NCI-H748 (cell line): ENCODE results near the gene NUDT17.
A peak's percentile ranks its signal among the peaks of the same experiment; 100 is the strongest.
"Not testable (repeated sequence)": the region's sequence is repeated elsewhere in the genome, so short reads cannot be mapped to it uniquely, and the experiment has no call there.

Experiments
- DNase-seq: peaks from one replicate; lab custom pipeline; 2025; ENCODE audit not compliant: unreplicated experiment; lab: John Stamatoyannopoulos, UW

Gene NUDT17

GRCh38 chr1:145845514-145846161, at the start of gene NUDT17:
Gene NUDT17, plus strand, starts transcription at chr1:145845630. Its CDS starts 11 bp downstream, at chr1:145845641.
- DNase-seq: peak; percentile 86

- DNase-seq: no peak
These were observed 48.7 kb upstream of the NUDT17 start for GRCh38 chr1:145796753-145797152.

- DNase-seq: no peak
These were observed 45.6 kb upstream of the NUDT17 start for GRCh38 chr1:145799806-145800205.

- DNase-seq: no peak
These were observed 41.0 kb upstream of the NUDT17 start for GRCh38 chr1:145804235-145805045.

- DNase-seq: no peak
These were observed 40.4 kb upstream of the NUDT17 start for GRCh38 chr1:145805057-145805456.

- no peak for DNase-seq
These were observed 39.0 kb upstream of the NUDT17 start for GRCh38 chr1:145806408-145806807.

GRCh38 chr1:145806844-145807243, 38.6 kb upstream of the NUDT17 start:
- no peak for DNase-seq

- not testable (repeated sequence) for DNase-seq
These were observed 32.2 kb upstream of the NUDT17 start for GRCh38 chr1:145812977-145813810.

- not testable (repeated sequence) for DNase-seq
These were observed 27.3 kb upstream of the NUDT17 start for GRCh38 chr1:145818095-145818494.

- not testable (repeated sequence) for DNase-seq
These were observed 22.6 kb upstream of the NUDT17 start for GRCh38 chr1:145822779-145823331.

- peak; percentile 95 for DNase-seq
These were observed 21.6 kb upstream of the NUDT17 start, which contains the start of the genes POLR3C and RNF115 for GRCh38 chr1:145823565-145824498. Gene POLR3C, plus strand, starts transcription at chr1:145824200. Its CDS starts 1,577 bp downstream, at chr1:145825777. Gene RNF115, minus strand, starts transcription at chr1:145824095. Its CDS starts 222 bp downstream, at chr1:145823873.

GRCh38 chr1:145824499-145824842, 21.0 kb upstream of the NUDT17 start:
- DNase-seq: no peak

GRCh38 chr1:145826030-145826429, 19.4 kb upstream of the NUDT17 start:
- DNase-seq: no peak

GRCh38 chr1:145827966-145828365, 17.5 kb upstream of the NUDT17 start:
- DNase-seq: no peak

- no peak for DNase-seq
These were observed 16.9 kb upstream of the NUDT17 start for GRCh38 chr1:145828367-145829026.

GRCh38 chr1:145830810-145831209, 14.6 kb upstream of the NUDT17 start:
- DNase-seq: not testable (repeated sequence)

GRCh38 chr1:145837656-145838055, 7.8 kb upstream of the NUDT17 start:
- DNase-seq: no peak

- DNase-seq: no peak
These were observed 2.4 kb upstream of the NUDT17 start for GRCh38 chr1:145843031-145843430.

GRCh38 chr1:145845144-145845513, 301 bp upstream of the NUDT17 start:
- peak; percentile 59 for DNase-seq
